Measurements from ENCODE around the gene LLGL1.

GRCh38 chr17:18250708-18251107, 25.3 kb downstream of the LLGL1 start:
- TF ChIP-seq CTCF (conservative IDR thresholded peaks at IDR 0.05) (no peak), EZH2 (IDR thresholded peaks at IDR 0.05; ENCODE audit: low read depth) (no peak)

All from PC-9 (cell line).